Pancreas (tissue), 10 donors: ENCODE results near the gene APOBEC3C. TPM values are rescaled to one million over a fixed set of nuclear protein-coding genes. Genes with fewer than 3 reads are reported as not detected.
"Not testable (repeated sequence)": the region's sequence is repeated elsewhere in the genome, so short reads cannot be mapped to it uniquely, and the experiment has no call there.

Experiments
- ATAC-seq, 4 donors: fragments of 200-7000 bp; cut with Tn5 transposase; one replicate each; pipeline versions ENCODE4 v1.8.0 to v1.9.1; 2020; ENCODE audit warnings: mild to moderate bottlenecking in 4 of 4, moderate library complexity in 4 of 4
- DNase-seq, 6 donors: peaks; one replicate each; pipeline ENCODE4 v3.0.0-alpha.2; 2020
- FAIRE-seq: peaks from 2 replicates; lab custom pipeline; 2012; peaks lifted over from hg19 to GRCh38; lab: Jason Lieb, UNC
- H3K27ac ChIP-seq, 4 donors: fragments of 200-600 bp; sonication (generic); 1 replicate in 3 of 4; 2 replicates in 1 of 4; pipeline versions ENCODE4 v1.5.0 to v1.8.0; 2020
- H3K27me3 ChIP-seq, 4 donors: fragments of 200-600 bp; one replicate each; pipeline ENCODE4 v1.8.0; 2021
- H3K36me3 ChIP-seq, 3 donors: fragments of 200-600 bp; sonication (generic) in 1 of 3; one replicate each; pipeline versions ENCODE4 v1.5.0 to v1.8.0; 2020 to 2021
- H3K4me1 ChIP-seq, 3 donors: fragments of 200-600 bp; one replicate each; pipeline ENCODE4 v1.8.0; 2021
- H3K4me3 ChIP-seq, 4 donors: fragments of 200-600 bp; sonication (generic) in 2 of 4; one replicate each; pipeline versions ENCODE4 v1.5.0 to v1.8.0; 2020 to 2021
- H3K9me3 ChIP-seq, 4 donors: fragments of 200-600 bp; one replicate each; pipeline ENCODE4 v1.8.0; 2021
- CTCF ChIP-seq, 4 donors: fragments of 200-600 bp; sonication (generic) in 3 of 4; IDR thresholded peaks; one replicate each; pipeline versions ENCODE4 v1.5.0 to v1.8.0; 2021; ENCODE audit warnings: antibody characterized with exemption in 4 of 4
- WGBS, 2 donors: extraction: QIAGEN DNeasy Blood & Tissue Kit; methylation state at CpG; one replicate each; pipeline ENCODE4 v1.1.7; 2013; 5-methylcytosine and 5-hydroxymethylcytosine counted together
- intact Hi-C, 3 donors: fragments of 100-400 bp; cut with DNase I; formaldehyde crosslinking; loops; one replicate each; pipeline versions ENCODE4 v1.11.1 to v1.14.2; 2022
- polyA plus RNA-seq, 2 donors: library from polyadenylated mRNA; stranded (reverse); fragments of 200-250 nt; gene quantifications; one replicate each; pipeline ENCODE4 v1.2.3, GENCODE V29; 2013
- total RNA-seq, 6 donors: library from RNA; stranded (reverse); fragmentation: NEBNext Ultra II Directional in 4 of 6; extraction: Animal tissue kit (Norgen Biotek cat#: 25700) in 4 of 6; gene quantifications; one replicate each; pipeline versions ENCODE4 v1.2.1 to v1.2.4, GENCODE V29; 2021 to 2023
- donor health status: healthy with polysubstance abuse.
- donor health status: DM: no; HTN: no; CAD: no; lungs with moderate emphysema.
- donor health status: DM: no; HTN: no; CAD: no.
- donor health status: control.
- donor health status: control.
- donor health status: Bipolar disorder and iron deficiency.
- donor health status: DM: yes; HTN: yes; CAD: no.
- donor health status: DM: no; HTN: no; CAD: no.
- donor health status: DM: no; HTN: no; CAD: no.
- donor health status: DM: yes; HTN: yes; CAD: no.

The APOBEC3C gene
- total and polyA plus RNA-seq, 8 donors, result 2.5 to 12.0 (median 5.1) TPM

- no peak for ATAC-seq
- Histone ChIP-seq H3K4me3 (no peak overlapping the region), H3K27me3 (no peaks in the 10 kb centered on the region), H3K9me3 (no peaks in the 10 kb centered on the region), H3K36me3 (no peaks in the 10 kb centered on the region), H3K27ac (no peak overlapping the region), H3K4me1 (no peaks in the 10 kb centered on the region)
- no peak for TF ChIP-seq CTCF (IDR thresholded peaks at IDR 0.05)
- no peak for DNase-seq
- intact Hi-C loops, result no loop called here
- 73 to 84% methylated on average over 11 of the region's 11 CpGs for WGBS, 2 donors
- no peak for FAIRE-seq
These were observed 41.6 kb downstream of the APOBEC3C start for GRCh38 chr22:39055658-39056057.

- H3K27me3 ChIP-seq, FAIRE-seq, intact Hi-C loops, H3K4me3 ChIP-seq, ATAC-seq, H3K9me3 ChIP-seq, DNase-seq, H3K27ac ChIP-seq, H3K4me1 ChIP-seq, H3K36me3 ChIP-seq: not testable (repeated sequence)
- 60 to 61% methylated on average over 6 of the region's 6 CpGs for WGBS, 2 donors
These were observed 47.2 kb downstream of the APOBEC3C start for GRCh38 chr22:39061290-39061689.

GRCh38 chr22:39061951-39062350 lies 47.9 kb downstream of the APOBEC3C start:
- H3K27ac ChIP-seq, H3K27me3 ChIP-seq, FAIRE-seq, H3K4me1 ChIP-seq, H3K9me3 ChIP-seq, intact Hi-C loops, H3K4me3 ChIP-seq, ATAC-seq, DNase-seq, H3K36me3 ChIP-seq: not testable (repeated sequence)
- 62 to 74% methylated on average over 10 of the region's 10 CpGs for WGBS, 2 donors

GRCh38 chr22:39063904-39064303 lies 49.8 kb downstream of the APOBEC3C start:
- DNase-seq, intact Hi-C loops, H3K4me3 ChIP-seq, H3K27ac ChIP-seq, FAIRE-seq, H3K36me3 ChIP-seq, H3K27me3 ChIP-seq, H3K4me1 ChIP-seq, H3K9me3 ChIP-seq: not testable (repeated sequence)
- ATAC-seq, result peak in 1 of 4 donors; percentile 29
- WGBS, 2 donors, result 90% methylated on average over 6 to 8 of the region's 8 CpGs

GRCh38 chr22:39066442-39067276 lies 52.6 kb downstream of the APOBEC3C start:
- 84 to 85% methylated on average over 9 of the region's 9 CpGs for WGBS, 2 donors
- intact Hi-C loops, H3K36me3 ChIP-seq, H3K27me3 ChIP-seq, DNase-seq, H3K4me1 ChIP-seq, H3K4me3 ChIP-seq, H3K9me3 ChIP-seq, ATAC-seq, H3K27ac ChIP-seq, FAIRE-seq: not testable (repeated sequence)

- no peak for TF ChIP-seq CTCF (IDR thresholded peaks at IDR 0.05)
- 62 to 66% methylated on average over 12 to 13 of the region's 13 CpGs for WGBS, 2 donors
- no peak overlapping the region for H3K27ac ChIP-seq
- no peaks in the 10 kb centered on the region for H3K4me1 ChIP-seq
- intact Hi-C loops, result no loop called here
- no peaks in the 10 kb centered on the region for H3K27me3 ChIP-seq
- FAIRE-seq, result no peak
- H3K4me3 ChIP-seq, result no peak overlapping the region
- no peak for ATAC-seq
- no peaks in the 10 kb centered on the region for H3K9me3 ChIP-seq
- H3K36me3 ChIP-seq, result no peaks in the 10 kb centered on the region
- DNase-seq, result no peak
These were observed 54.2 kb downstream of the APOBEC3C start for GRCh38 chr22:39068033-39068785.

Other genes with a start within 250 kb of the APOBEC3C start
- 10 to 100 TPM in 4 of 6 donors, 1 to 10 TPM in 2; 7.7 to 13.9 (median 10.7) TPM for gene DNAL4, start 220.1 kb upstream of the APOBEC3C start, total RNA-seq
- 10 to 100 TPM; 12.2 to 16.2 TPM for gene DNAL4, start 220.1 kb upstream of the APOBEC3C start, polyA plus RNA-seq
- gene NPTXR, start 170.2 kb upstream of the APOBEC3C start, total RNA-seq, result 10 to 100 TPM in 1 of 6 donors, 1 to 10 TPM in 5; 4.2 to 11.0 (median 6.0) TPM
- 1 to 10 TPM; 3.0 to 5.0 TPM for gene NPTXR, start 170.2 kb upstream of the APOBEC3C start, polyA plus RNA-seq
- gene CBX6, start 142.0 kb upstream of the APOBEC3C start, total RNA-seq, result 10 to 100 TPM; 22.5 to 44.6 (median 29.2) TPM
- 10 to 100 TPM; 23.1 to 29.0 TPM for gene CBX6, start 142.0 kb upstream of the APOBEC3C start, polyA plus RNA-seq
- gene APOBEC3A, start 56.6 kb upstream of the APOBEC3C start, total RNA-seq, result 1 to 10 TPM in 1 of 6 donors, under 1 TPM in 4, not detected in 1; 0.24 to 1.1 (median 0.64) TPM
- gene APOBEC3A, start 56.6 kb upstream of the APOBEC3C start, polyA plus RNA-seq, result under 1 TPM in 1 of 2 donors, not detected in 1; 0.07 TPM
- gene APOBEC3B, start 31.9 kb upstream of the APOBEC3C start, total RNA-seq, result 10 to 100 TPM in 1 of 6 donors, 1 to 10 TPM in 4, under 1 TPM in 1; 0.60 to 10.2 (median 2.7) TPM
- 1 to 10 TPM; 2.4 to 4.7 TPM for gene APOBEC3B, start 31.9 kb upstream of the APOBEC3C start, polyA plus RNA-seq
- 1 to 10 TPM in 2 of 6 donors, under 1 TPM in 3, not detected in 1; 0.37 to 1.6 (median 0.66) TPM for gene APOBEC3D, start 6.9 kb downstream of the APOBEC3C start, total RNA-seq
- gene APOBEC3D, start 6.9 kb downstream of the APOBEC3C start, polyA plus RNA-seq, result 1 to 10 TPM in 1 of 2 donors, under 1 TPM in 1; 0.63 to 1.6 TPM
- 1 to 10 TPM; 1.7 to 8.6 (median 3.1) TPM for gene APOBEC3F, start 26.6 kb downstream of the APOBEC3C start, total RNA-seq
- gene APOBEC3F, start 26.6 kb downstream of the APOBEC3C start, polyA plus RNA-seq, result 1 to 10 TPM; 4.2 to 6.9 TPM
- gene APOBEC3G, start 63.0 kb downstream of the APOBEC3C start, total RNA-seq, result 1 to 10 TPM in 5 of 6 donors, under 1 TPM in 1; 0.94 to 5.3 (median 2.5) TPM
- 1 to 10 TPM; 2.7 to 4.4 TPM for gene APOBEC3G, start 63.0 kb downstream of the APOBEC3C start, polyA plus RNA-seq
- gene APOBEC3H, start 83.0 kb downstream of the APOBEC3C start, total RNA-seq, result under 1 TPM in 2 of 6 donors, not detected in 4; 0.17 to 0.21 TPM
- under 1 TPM; 0.14 to 0.15 TPM for gene APOBEC3H, start 83.0 kb downstream of the APOBEC3C start, polyA plus RNA-seq
- 10 to 100 TPM; 17.2 to 28.8 (median 22.3) TPM for gene CBX7, start 138.4 kb downstream of the APOBEC3C start, total RNA-seq
- gene CBX7, start 138.4 kb downstream of the APOBEC3C start, polyA plus RNA-seq, result 10 to 100 TPM; 28.7 to 44.0 TPM
- gene PDGFB, start 230.7 kb downstream of the APOBEC3C start, total RNA-seq, result 10 to 100 TPM in 1 of 6 donors, 1 to 10 TPM in 5; 2.7 to 12.1 (median 4.4) TPM
- 1 to 10 TPM; 4.0 to 4.7 TPM for gene PDGFB, start 230.7 kb downstream of the APOBEC3C start, polyA plus RNA-seq